Stimulated activated naive CD4-positive, alpha-beta T cell (primary cell): ENCODE data around the gene CYP2C8.
"Not testable (repeated sequence)": the region's sequence is repeated elsewhere in the genome, so short reads cannot be mapped to it uniquely, and the experiment has no call there.

Experiments
- DNase-seq, 6 experiments: peaks; one replicate each; lab custom pipeline; 2025; lab: John Stamatoyannopoulos, UW

The CYP2C8 gene

DNA sequence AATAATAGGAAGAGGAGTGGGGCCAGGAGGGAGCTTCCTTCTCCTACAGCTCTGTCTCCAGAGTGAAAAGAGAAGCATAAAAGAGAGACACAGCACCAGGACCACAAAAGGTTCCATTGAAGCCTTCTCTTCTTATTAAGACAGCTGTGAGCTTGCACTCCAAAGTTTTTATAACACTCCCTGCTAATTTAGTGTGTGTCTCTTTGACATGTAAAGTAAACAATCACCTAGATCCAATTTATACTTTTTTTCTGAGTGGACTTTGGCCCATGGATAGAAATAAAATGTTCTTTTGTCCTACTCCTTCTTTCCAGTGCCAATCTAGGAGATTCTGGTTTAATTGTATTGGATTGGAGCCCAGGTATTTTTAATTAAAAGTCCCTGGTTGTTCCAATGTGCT is at the start of gene CYP2C8:
Gene CYP2C8 (minus strand): TSS at position 212 of the 400 bp plus-strand sequence. CDS start 95 bp downstream, at position 117.
- DNase-seq = no peak

DNA sequence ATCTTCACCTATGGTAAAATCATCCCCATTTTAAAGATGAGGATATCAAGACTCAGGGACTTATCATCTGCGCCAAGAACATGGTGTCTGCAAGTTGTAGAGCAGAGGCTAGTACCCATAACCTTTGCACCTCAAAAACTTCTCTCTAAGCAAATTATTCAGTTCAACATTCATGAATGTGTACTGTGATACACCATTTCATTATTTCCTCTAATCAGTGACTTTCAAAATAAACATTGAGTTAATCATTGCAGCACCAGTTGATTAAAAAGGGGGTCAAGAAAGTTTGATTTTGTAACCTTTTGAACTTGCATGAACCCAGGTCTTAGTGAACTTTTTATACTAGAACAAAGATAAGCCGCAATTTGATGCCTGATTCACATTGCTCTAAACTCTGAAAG is 47.6 kb upstream of the CYP2C8 start:
- no peak for DNase-seq

DNA sequence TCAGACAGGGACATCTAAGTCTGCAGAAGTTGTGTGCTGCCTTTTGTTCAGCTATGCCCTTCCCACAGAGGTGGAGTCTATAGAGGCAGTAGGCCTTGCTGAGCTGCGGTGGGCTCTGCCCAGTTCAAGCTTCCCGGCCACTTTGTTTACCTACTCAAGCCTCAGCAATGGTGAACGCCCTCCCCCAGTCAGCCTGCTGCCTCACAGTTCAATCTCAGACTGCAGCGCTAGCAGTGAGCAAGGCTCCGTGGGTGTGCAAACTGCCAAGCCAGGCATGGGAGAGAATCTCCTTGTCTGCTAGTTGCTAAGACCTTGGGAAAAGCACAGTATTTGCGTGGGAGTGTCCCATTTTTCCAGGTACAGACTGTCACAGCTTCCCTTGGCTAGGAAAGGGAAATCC is 41.5 kb upstream of the CYP2C8 start:
- not testable (repeated sequence) for DNase-seq

DNA sequence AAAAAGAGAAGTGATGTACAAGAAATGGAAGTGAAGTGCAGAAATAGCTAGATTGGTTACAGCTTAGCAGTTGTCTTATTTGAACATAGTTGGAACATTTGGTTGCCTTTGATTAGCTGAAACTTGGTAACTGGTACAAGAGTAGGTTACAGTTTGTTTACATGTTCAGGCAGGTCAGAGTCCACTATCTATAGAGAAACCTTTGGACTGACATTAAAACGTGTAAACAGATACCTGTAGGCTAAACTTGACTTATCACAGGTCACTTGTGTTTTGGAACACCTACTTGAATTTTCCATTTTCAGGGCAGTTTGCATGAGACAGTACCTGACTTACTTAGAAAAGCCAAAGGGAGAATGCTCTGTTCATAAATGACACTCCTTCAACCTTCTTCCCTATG is 28.5 kb upstream of the CYP2C8 start:
- no peak for DNase-seq

DNA sequence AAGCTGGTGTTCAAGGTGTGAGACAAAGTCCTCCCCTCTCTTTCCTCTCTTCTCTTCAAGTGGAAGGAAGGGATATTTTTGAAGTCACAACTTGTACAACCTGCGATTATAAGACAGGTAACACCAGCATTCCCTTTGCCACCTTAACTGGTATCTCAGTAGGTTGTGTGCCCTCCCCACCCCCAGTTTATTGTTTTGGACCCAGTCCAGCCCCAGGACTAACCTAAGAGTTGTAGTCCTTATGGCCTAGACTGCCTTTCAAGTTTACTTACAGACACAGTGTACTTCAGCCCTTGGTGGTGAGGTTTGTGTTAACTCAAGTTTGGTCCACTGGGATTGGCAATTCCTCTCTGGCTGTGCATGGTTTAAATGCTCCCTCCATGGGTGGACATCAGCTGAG is 26.8 kb upstream of the CYP2C8 start:
- no peak for DNase-seq

DNA sequence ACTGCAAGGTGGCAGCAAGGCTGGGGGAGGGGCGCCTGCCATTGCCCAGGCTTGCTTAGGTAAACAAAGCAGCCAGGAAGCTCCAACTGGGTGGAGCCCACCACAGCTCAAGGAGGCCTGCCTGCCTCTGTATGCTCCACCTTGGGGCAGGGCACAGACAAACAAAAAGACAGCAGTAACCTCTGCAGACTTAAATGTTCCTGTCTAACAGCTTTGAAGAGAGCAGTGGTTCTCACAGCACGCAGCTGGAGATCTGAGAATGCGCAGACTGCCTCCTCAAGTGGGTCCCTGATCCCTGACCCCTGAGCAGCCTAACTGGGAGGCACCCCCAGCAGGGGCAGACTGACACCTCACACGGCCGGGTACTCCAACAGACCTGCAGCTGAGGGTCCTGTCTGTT is 10.3 kb upstream of the CYP2C8 start:
- DNase-seq = not testable (repeated sequence)

DNA sequence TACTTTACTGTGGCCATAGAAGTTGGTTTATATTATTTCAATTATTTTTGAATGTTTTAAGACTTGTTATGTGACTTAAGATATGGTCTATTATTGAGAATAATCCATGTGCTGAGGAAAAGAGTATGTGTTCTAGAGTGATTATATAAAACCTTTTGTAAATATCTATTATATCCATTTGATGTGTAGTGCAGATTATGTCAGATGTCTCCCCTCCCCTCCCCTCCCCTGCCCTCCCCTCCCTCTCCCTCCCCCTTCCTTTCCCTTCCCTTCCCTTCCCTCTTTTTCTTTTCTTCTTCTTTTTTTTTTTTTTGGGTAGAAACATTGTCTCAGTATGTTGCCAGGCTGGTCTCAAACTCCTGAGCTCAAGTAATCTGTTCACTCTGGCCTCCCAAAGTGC is 8.3 kb upstream of the CYP2C8 start:
- no peak for DNase-seq

DNA sequence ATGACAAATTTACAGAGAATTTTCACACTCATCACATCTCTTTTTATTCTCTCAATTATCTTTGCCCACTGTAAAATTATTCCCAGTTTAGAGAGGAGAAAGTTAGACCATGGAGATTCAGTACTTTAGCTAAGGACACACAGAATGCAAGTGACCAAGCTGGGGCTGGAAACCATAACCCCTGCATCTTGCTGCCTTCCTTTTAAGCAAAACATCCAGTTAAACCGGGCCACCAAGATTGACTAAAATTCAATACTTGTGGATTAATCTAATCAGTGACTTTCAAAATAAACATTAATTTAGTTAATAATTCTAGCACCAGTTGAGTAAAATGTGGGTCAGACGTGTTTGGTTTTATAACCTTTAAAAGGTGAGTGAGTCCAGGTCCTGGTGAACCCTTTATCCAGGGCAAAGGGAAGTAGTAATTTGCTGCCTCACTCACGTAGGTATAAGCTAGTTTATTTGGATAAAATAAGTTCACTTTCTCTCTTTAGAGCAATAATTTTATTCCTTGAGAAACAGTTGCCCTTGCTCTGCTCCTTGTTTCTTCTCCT is 1.9 kb upstream of the CYP2C8 start:
- no peak for DNase-seq

DNA sequence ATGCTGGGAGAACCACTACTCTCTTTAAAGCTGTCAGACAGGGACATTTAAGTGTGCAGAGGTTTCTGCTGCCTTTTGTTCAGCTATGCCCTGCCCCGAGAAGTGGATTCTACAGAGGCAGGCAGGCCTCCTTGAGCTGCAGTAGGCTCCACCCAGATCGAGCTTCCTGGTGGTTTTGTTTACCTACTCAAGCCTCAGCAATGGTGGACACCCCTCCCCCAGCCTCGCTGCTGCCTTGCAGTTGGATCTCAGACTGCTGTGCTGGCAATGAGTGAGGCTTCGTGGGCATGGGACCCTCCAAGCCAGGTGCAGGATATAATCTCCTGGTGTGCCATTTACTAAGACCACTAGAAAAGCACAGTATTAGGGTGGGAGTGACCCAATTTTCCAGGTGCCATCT is 5.2 kb downstream of the CYP2C8 start:
- not testable (repeated sequence) for DNase-seq

DNA sequence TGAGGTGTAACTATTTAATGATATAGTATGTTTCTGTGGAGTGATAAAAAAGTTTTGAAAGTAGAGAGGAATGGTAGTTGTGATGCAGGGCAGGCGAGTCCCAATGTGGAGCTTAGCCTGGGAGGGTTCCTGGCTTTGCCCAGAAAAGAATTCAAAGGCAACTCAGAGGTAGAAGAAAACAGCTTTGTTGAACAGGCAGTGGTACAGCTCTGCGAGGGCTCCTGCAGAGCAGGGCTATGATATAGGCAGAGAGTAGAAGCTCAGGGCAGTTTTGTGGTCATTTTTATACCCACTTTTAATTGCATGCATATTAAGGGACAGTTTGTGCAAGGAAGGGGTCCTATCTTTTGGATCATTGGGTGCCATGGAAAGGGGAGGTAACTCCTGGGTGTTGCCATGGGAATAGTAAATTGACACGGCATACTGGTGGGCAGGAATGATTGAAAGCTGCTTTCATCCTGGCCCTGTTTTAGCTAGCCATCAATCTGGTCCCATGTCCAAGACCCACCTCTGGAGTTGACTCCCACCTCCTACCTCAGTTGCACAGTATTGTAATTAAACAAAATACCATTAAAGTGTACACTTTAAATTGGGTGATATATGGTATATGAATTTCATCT is 12.4 kb downstream of the CYP2C8 start:
- DNase-seq = no peak

DNA sequence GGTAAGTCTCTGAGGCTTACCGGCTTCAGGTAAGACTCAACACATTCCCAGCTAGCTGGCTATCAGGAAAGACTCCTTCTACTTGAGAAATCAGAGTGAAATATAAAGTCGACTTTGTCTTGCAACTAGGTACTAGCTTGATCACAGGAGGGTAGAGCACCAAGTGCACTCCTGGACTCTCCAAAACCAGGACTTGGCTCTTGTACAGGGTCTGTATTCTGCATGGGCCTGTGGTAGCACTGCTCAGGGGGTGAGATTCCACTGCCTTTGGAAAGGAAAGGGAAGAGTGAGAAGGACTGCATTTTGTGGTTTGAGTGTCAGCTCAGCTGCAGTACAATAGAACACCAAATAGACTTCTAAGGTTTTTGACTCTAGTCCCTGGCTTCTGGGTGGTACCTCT is 19.4 kb downstream of the CYP2C8 start:
- no peak for DNase-seq

DNA sequence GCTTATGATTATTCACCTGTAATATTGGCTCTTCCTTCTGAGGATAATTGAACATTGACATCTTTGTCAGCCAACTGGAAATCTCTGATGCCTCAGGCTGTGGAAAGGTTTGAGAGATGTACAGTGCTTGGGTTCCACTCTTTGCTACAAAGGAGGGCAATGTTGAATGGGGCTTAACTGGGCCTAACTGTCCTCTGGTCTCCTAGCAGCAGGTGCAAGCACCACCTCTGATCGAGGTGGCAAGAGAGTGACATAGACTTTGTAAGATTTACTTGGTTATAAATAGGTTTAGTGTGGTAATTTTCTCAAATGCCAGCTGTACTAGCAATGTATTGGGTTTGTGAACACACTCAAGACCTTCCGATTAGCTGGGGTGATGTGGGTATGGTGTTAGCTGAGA is 21.1 kb downstream of the CYP2C8 start:
- DNase-seq = no peak

DNA sequence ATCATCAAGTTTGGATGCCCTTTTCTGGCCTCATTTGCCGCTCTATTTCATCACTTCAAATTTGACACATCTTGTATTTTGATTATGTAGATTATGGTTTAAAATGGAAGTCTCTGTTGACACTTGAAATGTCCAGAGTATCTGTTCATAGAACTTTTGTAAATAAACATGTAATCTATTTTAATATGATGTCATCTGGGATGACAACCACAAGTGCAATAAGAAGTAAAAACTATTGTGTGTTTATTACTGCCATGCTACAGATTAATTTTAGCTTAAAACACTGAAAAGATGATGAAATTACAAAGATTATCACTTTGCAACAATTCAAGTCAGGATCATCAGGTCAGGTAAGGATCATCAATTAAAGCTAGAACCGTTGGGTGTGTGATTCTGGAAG is 30.0 kb downstream of the CYP2C8 start:
- no peak for DNase-seq

DNA sequence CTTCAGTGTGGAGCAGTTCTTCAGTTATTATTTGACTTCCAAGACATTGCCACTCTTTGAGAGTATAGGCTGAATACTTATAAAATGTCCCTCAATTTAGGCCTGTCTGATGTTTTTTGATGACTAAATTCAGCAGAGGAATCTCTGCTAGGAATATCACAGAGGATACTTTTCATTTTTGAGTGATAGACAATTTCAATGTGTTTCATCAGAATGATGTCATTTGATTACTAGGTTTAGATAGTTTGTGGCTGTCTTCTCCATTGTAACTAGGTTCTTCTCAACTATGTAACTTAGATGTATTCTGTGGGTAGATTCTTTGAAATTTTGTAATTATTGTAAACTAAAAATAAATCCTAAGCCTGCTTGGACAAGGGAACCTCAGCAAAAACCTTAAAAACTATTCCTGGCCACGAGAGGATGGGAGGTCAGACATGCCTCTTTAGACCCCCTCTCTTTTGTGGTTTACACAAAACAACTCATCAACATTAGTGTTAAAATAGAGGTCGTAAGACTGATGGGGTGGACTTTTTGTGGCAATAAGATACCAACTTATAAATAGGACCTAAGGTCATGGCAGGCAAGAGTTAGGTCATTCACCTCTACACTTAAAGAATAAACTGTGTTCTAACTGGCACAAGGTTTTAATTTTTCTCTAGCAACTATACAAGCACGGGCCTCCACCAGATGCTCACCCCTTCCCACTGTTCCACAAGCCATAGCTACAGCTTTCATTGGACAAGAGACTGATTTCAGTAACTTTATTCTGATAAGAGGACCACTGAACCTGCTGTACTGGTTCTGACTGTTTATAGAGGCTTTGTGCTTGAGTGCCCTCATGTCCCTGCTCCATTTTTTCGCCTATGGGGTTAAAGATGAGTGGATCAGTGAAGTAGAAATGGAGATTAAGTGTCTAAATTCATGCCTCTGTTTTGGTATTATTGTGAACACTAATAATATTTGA is 33.7 kb downstream of the CYP2C8 start:
- no peak for DNase-seq

DNA sequence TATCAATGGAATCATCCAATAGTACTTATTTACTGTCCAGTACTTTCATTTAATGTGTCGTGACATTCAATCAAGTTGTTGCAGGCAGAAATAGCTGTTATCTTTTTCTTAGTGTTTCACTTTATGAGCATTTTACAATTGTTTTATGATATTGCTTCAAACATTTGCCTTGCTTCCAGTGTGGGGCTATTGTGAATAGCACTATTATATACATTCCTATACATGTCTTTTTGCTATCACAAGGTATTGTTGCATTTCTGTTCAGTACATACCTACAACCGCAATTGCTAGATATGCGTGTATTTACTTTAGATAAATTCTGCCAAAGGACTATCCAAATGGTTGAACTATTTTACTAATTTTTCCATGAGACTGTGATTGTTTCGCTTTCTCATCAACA is 34.9 kb downstream of the CYP2C8 start:
- no peak for DNase-seq

DNA sequence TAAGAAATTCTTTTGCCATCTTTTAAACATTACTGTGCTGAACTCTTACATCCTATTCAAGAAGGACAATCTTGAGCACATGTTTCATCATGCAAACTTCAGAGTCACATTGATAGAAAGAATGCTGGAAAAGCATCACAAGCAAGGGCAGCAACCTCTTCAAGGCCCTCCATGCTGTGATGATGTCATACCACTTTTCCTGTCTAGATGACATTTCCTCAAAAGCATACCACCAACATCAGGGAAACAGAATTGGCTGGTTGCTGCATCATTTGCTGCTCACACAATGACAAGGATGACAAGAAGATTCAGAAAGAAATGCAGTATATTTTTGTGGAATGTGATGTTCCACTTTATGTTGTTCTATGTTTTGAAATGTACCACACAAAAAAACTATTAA is 37.6 kb downstream of the CYP2C8 start:
- DNase-seq = no peak

DNA sequence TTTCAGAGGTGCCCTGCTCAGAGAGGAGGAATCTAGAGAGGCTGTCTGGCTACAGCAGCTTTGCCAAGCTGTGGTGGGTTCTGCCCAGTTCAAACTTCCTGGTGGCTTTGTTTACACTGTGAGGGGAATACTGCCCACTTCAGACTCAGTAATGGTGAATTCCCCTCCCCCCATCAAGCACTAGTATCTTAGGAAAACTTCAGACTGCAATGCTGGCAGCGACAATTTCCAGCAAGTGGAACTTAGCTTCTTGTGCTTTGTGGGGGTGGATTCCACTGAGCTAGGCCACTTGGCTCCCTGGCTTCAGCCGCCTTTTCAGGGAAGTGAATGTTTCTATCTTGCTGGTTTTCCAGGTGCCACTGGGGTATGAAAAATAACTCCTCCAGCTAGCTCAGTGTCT is 42.8 kb downstream of the CYP2C8 start:
- DNase-seq = no peak

DNA sequence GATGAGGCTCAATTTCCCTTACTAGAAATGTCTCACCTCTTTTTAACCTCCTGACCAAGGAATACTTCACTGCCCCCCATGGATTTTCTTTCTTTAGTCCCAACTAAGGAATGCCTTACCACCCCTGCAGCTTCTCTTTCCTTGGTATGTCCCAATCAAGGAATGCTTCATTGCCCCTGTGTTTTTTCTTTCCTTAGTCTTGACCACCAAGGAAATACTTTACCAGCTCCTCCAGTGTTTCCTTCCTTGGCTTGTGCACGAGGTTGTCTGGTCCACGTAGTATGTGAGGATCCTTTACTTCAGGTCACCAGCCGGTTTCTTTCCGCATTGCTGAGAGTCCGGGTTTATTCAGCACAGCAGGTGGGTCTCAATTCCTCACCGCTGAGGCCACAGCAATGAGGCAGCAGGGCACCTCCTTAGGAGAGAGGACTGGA is 71.5 kb downstream of the CYP2C8 start:
- DNase-seq = no peak

DNA sequence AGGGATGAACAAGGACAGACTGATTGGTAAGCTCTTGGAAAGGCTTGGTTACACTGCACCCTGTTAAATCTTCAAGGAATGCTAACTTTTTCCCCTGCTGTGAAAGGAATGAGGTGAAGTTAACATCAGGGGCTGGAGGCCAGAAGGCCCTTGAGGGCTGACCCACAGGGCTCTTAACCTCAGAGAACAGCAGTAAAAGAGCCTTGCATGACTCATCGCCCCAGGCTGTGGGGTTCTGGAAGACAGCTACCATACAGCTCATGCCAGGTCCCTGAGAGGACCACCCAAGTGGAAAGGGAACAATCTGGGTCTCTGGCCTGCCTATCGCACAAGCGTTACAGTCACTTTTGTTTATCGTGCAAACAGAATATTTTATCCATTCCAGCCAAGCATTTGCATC is 76.5 kb downstream of the CYP2C8 start:
- DNase-seq = no peak

DNA sequence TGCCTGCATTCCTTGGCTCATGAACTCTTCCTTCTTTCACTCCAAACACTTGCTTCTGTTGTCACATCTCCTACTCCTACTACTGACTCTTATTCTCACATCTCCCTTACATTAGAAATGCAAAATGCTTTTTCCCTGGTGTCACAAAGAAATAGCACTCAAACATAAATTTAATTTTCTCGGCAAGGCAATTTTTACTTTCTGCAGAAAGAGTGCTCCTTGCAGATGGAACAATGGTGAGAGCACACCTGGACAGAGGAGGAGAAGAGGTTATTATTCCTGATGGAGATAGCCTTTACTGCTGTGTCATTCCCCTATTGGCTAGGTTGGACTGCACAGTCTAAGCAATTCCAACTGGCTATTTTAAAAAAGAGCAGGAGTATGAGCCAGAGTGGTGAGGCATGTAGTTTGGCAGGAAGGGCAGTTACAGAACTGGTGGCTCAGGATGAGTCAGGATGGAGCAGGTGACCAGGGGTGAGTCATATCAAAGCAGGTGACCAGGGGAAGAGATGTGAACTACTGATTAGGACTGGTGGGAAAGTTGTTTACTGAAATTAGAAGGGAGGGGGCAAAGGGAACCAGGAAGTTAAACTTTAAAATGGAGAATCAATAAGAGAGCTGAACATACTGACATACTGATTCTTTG is 77.9 kb downstream of the CYP2C8 start:
- DNase-seq = no peak

DNA sequence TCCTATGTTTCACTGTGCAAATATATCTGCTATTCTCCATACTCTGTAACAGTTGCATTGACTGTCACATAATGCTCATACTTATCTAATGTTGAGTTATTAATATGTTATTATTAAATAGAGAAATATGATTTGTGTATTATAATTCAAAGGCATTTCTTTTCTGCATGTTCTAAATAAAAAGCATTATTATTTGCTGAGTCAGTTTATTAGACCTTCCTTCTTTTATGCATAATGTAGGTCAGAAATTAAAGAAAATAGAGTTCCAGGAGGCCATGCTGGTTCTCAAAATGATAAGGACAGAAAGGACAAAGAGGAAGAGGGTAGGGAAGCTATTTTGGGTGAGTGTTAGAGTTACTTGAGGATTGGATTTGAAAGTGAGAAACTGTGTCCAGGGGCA is 80.1 kb downstream of the CYP2C8 start:
- no peak for DNase-seq
